Duodenal mucosa (tissue), 2 donors: ENCODE measurements around the gene LRRC2.
"Not testable (repeated sequence)": the region's sequence is repeated elsewhere in the genome, so short reads cannot be mapped to it uniquely, and the experiment has no call there.

Source experiments
- H3K27ac ChIP-seq: one replicate; pipeline ENCODE4 v1.7.0; 2013; ENCODE audit warnings: low read depth, low read length
- H3K27me3 ChIP-seq, 2 donors: one replicate each; pipeline ENCODE4 v1.7.0; 2013; ENCODE audit warnings: low read length in 2 of 2, control low read depth in 1 of 2; ENCODE audit not compliant: insufficient read depth in 2 of 2, control insufficient read depth in 1 of 2
- H3K36me3 ChIP-seq, 2 donors: one replicate each; pipeline ENCODE4 v1.7.0; 2013; ENCODE audit warnings: low read length in 2 of 2, control low read depth in 1 of 2; ENCODE audit not compliant: insufficient read depth in 2 of 2, control insufficient read depth in 1 of 2
- H3K4me1 ChIP-seq, 2 donors: one replicate each; pipeline ENCODE4 v1.7.0; 2013; ENCODE audit warnings: low read length in 2 of 2, control low read depth in 1 of 2; ENCODE audit not compliant: insufficient read depth in 2 of 2, control insufficient read depth in 1 of 2
- H3K4me3 ChIP-seq, 2 donors: one replicate each; pipeline ENCODE4 v1.7.0; 2013; ENCODE audit warnings: low read length in 2 of 2, low read depth in 1 of 2
- H3K9ac ChIP-seq, 2 donors: one replicate each; pipeline ENCODE4 v1.7.0; 2013; ENCODE audit warnings: low read length in 2 of 2, low read depth in 1 of 2
- H3K9me3 ChIP-seq, 2 donors: one replicate each; pipeline ENCODE4 v1.7.0; 2013; ENCODE audit warnings: low read length in 2 of 2, control low read depth in 1 of 2; ENCODE audit not compliant: control insufficient read depth in 1 of 2

The LRRC2 gene

DNA sequence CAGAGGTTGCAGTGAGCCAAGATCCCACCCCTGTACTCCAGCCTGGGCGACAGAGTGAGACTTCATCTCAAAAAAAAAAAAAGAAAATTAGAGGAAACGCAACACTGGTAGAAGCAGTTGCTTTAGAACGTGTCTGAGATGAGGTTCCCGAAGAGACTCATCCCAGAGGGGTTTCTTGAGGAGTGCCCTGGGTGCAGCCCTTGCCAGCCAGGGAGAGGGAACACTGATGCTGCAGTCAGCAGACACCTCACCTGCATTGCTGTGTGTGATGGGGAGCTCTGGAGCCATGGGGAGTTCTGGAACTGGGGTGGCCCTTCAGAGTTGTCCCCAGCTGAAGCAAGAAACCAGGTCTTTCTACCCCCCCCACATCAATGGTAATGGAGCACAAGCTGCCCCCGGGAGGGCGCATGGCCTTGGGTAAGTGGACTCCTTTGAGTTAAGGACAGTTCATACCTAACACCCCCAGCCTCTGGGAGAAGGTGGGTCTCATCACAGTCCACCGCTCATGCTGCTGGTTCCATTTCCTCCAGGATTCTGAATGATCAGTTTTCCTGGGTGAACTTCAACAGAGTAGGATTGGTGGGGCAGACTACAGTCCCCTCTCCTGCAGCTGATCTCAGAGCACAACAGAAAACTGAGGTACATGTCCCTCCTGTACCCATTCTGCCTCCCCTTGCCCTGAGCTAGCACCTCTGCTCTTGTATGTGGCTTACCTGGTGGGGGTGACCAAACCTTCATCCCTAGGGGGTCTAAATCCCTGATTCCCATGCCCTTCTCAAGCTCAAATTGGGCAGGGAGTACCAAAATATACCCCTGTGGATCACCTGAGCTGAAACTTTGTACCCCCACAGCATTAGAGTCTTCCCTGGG, 18.7 kb upstream of the LRRC2 start:
- H3K9me3 ChIP-seq = no peaks in the 10 kb centered on the region
- H3K4me3 ChIP-seq = no peak overlapping the region
- H3K36me3 ChIP-seq = no peaks in the 10 kb centered on the region
- H3K4me1 ChIP-seq = peaks cover 19% of the 10 kb centered on the region in 2 donors
- no peaks in the 10 kb centered on the region for H3K27me3 ChIP-seq
- H3K27ac ChIP-seq = no peak overlapping the region
- no peak overlapping the region for H3K9ac ChIP-seq

DNA sequence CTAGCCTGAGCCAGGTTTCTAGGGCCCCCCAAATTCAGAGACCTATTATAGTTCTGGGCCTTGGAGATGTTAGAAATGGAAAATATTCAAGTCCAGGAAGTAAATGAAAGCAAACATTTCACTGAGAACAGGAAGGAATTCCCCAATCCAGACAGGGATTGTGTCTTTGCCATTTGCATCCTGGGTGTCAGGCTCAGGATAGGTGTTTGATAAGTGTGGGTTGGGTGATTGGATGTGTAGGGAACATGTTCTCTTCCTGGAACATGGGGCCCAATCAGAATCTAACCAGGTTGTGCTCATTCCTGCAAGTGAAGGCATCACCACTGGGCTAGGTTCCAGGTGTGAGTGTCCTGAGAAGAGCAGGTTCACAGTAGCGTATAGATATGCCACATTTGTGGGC, 14.6 kb upstream of the LRRC2 start:
- Histone ChIP-seq H3K4me3 (no peak overlapping the region), H3K4me1 (peaks cover 5 to 11% of the 10 kb centered on the region in 2 donors), H3K36me3 (no peaks in the 10 kb centered on the region), H3K27me3 (no peaks in the 10 kb centered on the region), H3K9me3 (no peaks in the 10 kb centered on the region), H3K27ac (no peak overlapping the region), H3K9ac (no peak overlapping the region)

DNA sequence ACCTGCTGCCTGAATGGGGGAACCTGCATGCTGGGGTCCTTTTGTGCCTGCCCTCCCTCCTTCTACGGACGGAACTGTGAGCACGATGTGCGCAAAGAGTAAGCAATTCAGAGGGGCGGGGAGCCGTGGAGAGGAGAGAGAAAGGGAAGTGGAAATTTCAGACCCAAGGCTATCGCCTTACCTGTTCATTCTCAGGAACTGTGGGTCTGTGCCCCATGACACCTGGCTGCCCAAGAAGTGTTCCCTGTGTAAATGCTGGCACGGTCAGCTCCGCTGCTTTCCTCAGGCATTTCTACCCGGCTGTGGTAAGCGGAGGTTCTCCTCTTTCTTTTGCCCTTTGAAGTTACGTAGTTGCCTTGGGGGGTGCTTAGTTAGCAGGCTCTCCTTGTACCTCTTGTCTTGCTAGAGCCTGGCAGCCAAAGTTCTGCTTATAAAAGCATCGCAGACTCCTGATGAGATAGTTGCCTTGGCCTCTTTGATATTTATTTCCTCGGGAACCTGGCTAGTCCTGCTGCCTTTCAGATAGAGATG, 13.7 kb upstream of the LRRC2 start:
- H3K4me3 ChIP-seq = no peak overlapping the region
- H3K9ac ChIP-seq = no peak overlapping the region
- H3K27me3 ChIP-seq = no peaks in the 10 kb centered on the region
- no peaks in the 10 kb centered on the region for H3K36me3 ChIP-seq
- peaks cover 0 to 6% of the 10 kb centered on the region in 2 donors for H3K4me1 ChIP-seq
- H3K27ac ChIP-seq = no peak overlapping the region
- H3K9me3 ChIP-seq = no peaks in the 10 kb centered on the region

DNA sequence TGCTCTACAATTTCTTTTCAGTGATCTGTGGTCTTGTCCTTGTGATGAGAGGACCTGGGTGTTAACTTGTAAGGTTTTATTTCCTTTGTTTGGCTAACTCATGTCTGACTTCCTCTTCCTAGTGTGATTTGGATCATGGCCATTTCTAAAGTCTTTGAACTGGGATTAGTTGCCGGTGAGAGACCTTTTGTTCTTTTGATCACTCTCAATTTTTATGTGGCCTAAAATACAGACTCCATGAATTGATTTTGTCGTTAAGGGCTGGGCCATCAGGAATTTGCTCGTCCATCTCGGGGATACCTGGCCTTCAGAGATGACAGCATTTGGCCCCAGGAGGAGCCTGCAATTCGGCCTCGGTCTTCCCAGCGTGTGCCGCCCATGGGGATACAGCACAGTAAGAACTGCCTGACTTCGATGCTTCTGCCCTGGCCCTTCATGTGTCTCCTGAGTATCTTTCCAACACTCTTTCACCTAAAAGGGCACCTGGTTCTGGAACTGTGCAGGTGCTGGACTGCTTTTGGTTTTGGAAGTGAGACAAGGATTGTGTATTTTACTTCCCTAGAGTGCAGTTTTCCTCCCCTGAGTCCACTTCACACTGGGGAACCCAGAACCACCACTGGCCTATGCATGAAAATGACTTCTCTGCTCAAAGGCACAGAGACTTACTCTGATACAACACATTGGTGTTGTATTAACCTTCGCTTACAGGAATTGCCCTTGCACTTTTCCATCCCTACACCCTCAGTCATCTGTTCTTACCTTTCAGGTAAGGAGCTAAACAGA, 13.1 kb upstream of the LRRC2 start:
- Histone ChIP-seq H3K27me3 (no peaks in the 10 kb centered on the region), H3K9ac (no peak overlapping the region), H3K4me1 (peaks cover 0 to 6% of the 10 kb centered on the region in 2 donors), H3K36me3 (no peaks in the 10 kb centered on the region), H3K9me3 (no peaks in the 10 kb centered on the region), H3K4me3 (no peak overlapping the region), H3K27ac (no peak overlapping the region)

DNA sequence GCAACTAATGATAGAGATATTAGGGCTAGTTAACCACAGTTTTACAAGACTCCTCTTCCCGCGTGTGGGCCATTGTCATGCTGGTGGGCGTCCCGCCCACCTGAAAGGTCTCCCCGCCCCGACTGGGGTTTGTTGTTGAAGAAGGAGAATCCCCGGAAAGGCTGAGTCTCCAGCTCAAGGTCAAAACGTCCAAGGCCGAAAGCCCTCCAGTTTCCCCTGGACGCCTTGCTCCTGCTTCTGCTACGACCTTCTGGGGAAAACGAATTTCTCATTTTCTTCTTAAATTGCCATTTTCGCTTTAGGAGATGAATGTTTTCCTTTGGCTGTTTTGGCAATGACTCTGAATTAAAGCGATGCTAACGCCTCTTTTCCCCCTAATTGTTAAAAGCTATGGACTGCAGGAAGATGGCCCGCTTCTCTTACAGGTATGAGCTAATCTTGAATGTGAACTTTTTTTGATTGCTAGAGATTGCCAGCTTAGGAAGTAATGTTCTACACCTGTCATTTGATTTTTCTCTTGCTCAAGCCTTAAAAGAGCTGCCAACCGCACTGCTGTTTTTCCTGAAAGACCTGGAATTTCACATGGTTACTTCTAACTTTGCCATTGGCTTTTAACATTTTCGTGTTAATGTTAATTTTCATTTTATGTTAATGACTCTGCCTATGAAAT, 11.6 kb upstream of the LRRC2 start:
- H3K4me1 ChIP-seq, H3K4me3 ChIP-seq, H3K36me3 ChIP-seq, H3K27me3 ChIP-seq, H3K9ac ChIP-seq, H3K27ac ChIP-seq, H3K9me3 ChIP-seq: not testable (repeated sequence)

DNA sequence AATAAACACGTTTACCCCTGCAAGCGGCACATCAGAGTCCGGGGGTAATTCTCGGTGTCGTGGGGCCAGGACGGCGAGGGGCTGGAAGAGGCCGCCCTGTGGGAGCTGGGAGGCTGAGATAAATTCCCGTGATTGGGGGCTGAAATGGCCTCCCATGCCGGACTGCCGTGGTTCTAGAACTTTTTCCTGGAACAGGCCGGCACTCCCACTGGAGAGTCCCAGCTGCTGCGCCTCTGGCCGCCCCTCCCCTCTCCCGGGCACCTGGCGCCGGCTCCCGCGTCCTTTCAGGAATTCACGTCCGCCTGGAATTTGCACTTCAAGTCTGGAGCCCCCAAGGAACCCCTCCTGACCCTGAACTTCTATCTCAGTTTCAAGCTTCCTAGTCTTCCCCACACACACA, 10.8 kb upstream of the LRRC2 start:
- peaks cover 0 to 6% of the 10 kb centered on the region in 2 donors for H3K4me1 ChIP-seq
- no peak overlapping the region for H3K4me3 ChIP-seq
- no peak overlapping the region for H3K9ac ChIP-seq
- no peak overlapping the region for H3K27ac ChIP-seq
- no peaks in the 10 kb centered on the region for H3K9me3 ChIP-seq
- no peaks in the 10 kb centered on the region for H3K36me3 ChIP-seq
- no peaks in the 10 kb centered on the region for H3K27me3 ChIP-seq

DNA sequence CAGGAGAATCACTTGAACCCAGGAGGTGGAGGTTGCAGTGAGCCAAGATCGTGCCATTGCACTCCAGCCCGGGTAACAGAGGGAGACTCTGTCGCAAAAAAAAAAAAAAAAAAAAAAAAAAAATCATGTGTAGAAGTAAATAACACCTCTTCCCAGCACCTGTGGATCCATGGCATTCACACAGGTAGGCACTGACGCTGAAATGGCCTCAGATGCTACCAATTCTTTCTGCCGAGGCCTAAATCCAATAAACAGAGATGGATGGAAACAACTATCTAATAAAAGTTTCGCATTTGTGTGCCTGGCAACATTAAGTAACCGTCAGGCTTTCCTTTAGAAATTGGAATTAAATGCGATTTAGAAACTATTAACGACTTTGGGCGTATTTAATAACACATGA, 10.3 kb upstream of the LRRC2 start:
- Histone ChIP-seq H3K36me3 (no peaks in the 10 kb centered on the region), H3K27ac (no peak overlapping the region), H3K4me1 (peaks cover 0 to 6% of the 10 kb centered on the region in 2 donors), H3K9ac (no peak overlapping the region), H3K9me3 (no peaks in the 10 kb centered on the region), H3K27me3 (no peaks in the 10 kb centered on the region), H3K4me3 (no peak overlapping the region)

DNA sequence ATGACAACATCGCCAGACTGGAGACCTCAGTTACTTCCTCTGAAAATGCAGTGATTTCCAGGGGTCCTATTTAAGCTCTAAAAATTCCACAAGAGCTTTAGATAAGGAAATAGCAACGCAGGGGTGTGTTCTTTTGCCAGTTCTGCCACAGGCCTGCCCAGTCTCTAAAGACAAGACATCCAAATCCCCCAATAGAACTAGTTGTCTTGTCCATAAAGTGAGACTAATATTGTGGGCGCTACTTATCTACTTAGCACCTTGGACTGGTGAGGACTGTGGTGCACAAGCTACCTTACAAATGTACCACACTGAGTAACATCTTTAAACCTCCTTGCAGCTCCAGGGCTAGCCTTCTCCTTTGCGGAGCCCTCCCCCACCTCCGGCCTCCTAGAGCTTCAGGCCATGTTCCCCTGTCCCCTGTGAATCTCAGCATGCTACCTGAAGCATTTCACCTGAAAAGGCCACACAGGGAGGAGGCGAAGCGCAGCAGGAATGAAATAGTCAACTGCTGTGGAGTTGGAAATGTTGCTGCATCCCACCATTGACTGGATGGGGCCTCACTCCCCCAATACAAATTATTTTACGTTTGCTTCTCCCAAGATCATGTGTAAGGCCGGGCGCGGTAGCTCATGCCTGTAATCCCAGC, 9.6 kb upstream of the LRRC2 start:
- Histone ChIP-seq H3K4me1 (peaks cover 0 to 6% of the 10 kb centered on the region in 2 donors), H3K27me3 (no peaks in the 10 kb centered on the region), H3K9me3 (no peaks in the 10 kb centered on the region), H3K27ac (no peak overlapping the region), H3K9ac (no peak overlapping the region), H3K36me3 (no peaks in the 10 kb centered on the region), H3K4me3 (no peak overlapping the region)

DNA sequence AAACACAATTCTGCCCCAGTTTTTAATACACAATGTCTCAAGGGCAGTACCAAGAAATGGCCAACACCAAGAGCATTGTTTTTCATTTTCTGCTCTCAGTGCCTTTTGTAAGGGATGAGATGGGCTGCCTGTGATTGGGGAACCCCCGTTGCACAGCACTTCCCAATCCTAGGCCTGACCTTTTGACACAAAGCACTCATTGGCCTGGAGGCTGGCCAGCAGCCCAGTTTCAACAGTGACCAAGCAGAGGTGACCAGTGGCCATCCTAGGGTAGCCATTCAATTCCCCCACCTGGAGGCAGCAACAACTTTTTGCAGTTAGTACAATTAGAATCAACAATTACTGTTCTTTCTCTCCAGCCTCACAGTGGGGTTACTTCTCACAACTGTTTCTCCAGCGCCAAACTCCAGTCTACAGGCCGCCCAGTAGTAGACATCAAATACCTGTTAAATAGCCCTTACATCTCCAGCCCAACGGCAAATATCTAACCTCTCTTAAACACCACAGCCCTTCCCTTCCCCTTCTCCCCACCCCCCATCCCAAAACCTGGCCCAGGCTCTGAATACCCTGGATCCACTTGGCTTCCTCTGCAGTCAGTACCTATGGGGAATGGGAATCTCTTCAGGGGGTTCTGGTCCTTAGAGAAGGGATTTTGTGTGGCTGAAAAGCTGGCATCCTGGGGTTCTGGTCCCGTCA, 8.9 kb upstream of the LRRC2 start:
- H3K4me3 ChIP-seq = no peak overlapping the region
- no peaks in the 10 kb centered on the region for H3K9me3 ChIP-seq
- H3K4me1 ChIP-seq = peaks cover 0 to 6% of the 10 kb centered on the region in 2 donors
- H3K27ac ChIP-seq = no peak overlapping the region
- no peak overlapping the region for H3K9ac ChIP-seq
- H3K36me3 ChIP-seq = no peaks in the 10 kb centered on the region
- H3K27me3 ChIP-seq = no peaks in the 10 kb centered on the region
